HL-60 (cell line): ENCODE measurements around the gene ADAR.

Source experiments
- POLR2AphosphoS5 ChIP-seq: IDR thresholded peaks from 2 replicates; pipeline ENCODE4 v1.6.1; 2012; ENCODE audit warnings: low read depth
- REST ChIP-seq: IDR thresholded peaks from 2 replicates; pipeline ENCODE4 v1.6.1; 2012; ENCODE audit warnings: low read depth; ENCODE audit not compliant: insufficient replicate concordance
- TF ChIP-seq, protein P1 (sequence below): IDR thresholded peaks from one replicate; pipeline ENCODE4 v1.5.1; 2011; ENCODE audit warnings: low read length, control low read depth, inconsistent platforms; ENCODE audit not compliant: insufficient read depth

- TF ChIP-seq, protein P1, sequence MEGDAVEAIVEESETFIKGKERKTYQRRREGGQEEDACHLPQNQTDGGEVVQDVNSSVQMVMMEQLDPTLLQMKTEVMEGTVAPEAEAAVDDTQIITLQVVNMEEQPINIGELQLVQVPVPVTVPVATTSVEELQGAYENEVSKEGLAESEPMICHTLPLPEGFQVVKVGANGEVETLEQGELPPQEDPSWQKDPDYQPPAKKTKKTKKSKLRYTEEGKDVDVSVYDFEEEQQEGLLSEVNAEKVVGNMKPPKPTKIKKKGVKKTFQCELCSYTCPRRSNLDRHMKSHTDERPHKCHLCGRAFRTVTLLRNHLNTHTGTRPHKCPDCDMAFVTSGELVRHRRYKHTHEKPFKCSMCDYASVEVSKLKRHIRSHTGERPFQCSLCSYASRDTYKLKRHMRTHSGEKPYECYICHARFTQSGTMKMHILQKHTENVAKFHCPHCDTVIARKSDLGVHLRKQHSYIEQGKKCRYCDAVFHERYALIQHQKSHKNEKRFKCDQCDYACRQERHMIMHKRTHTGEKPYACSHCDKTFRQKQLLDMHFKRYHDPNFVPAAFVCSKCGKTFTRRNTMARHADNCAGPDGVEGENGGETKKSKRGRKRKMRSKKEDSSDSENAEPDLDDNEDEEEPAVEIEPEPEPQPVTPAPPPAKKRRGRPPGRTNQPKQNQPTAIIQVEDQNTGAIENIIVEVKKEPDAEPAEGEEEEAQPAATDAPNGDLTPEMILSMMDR = no peak
- TF ChIP-seq REST (no peak), POLR2AphosphoS5 (no peak)
Measured at GRCh38 chr1:154586231-154586630, 21.8 kb downstream of the ADAR start.
